Neural progenitor cell (in vitro differentiated cells): ENCODE measurements around the gene LRP1. TPM values are rescaled to one million over a fixed set of nuclear protein-coding genes. Genes with fewer than 3 reads are reported as not detected.

Experiments
- DNase-seq: peaks from one replicate; pipeline ENCODE4 v3.0.0-alpha.2; 2016; ENCODE audit warnings: low spot score
- H2AFZ ChIP-seq: fragments of 200-600 bp; sonication (generic); replicated peaks from 2 replicates; pipeline ENCODE4 v1.6.1; 2016; ENCODE audit warnings: antibody characterized with exemption
- H3F3A ChIP-seq: fragments of 200-600 bp; sonication (generic); 2 replicates; pipeline ENCODE4 v1.6.1; 2016; ENCODE audit warnings: antibody characterized with exemption, low read depth
- H3K27ac ChIP-seq: fragments of 200-600 bp; sonication (generic); 2 replicates; pipeline ENCODE4 v1.5.1; 2016; ENCODE audit warnings: mild to moderate bottlenecking
- H3K27me3 ChIP-seq: fragments of 200-600 bp; sonication (generic); 2 replicates; pipeline ENCODE4 v1.6.1; 2016; ENCODE audit warnings: mild to moderate bottlenecking, moderate library complexity
- H3K36me3 ChIP-seq: fragments of 200-600 bp; sonication (generic); 2 replicates; pipeline ENCODE4 v1.5.1; 2016
- H3K4me1 ChIP-seq: fragments of 200-600 bp; sonication (generic); 2 replicates; pipeline ENCODE4 v1.6.1; 2016; ENCODE audit warnings: mixed run types
- H3K4me2 ChIP-seq: fragments of 200-600 bp; sonication (generic); 2 replicates; pipeline ENCODE4 v1.6.1; 2016
- H3K4me3 ChIP-seq: fragments of 200-600 bp; sonication (generic); 2 replicates; pipeline ENCODE4 v1.5.1; 2016
- H3K79me2 ChIP-seq: fragments of 200-600 bp; sonication (generic); 2 replicates; pipeline ENCODE4 v1.6.1; 2016; ENCODE audit warnings: low read depth
- H3K9ac ChIP-seq: fragments of 200-600 bp; sonication (generic); 2 replicates; pipeline ENCODE4 v1.6.1; 2016
- H3K9me3 ChIP-seq: fragments of 200-600 bp; sonication (generic); 2 replicates; pipeline ENCODE4 v1.5.1; 2016; ENCODE audit warnings: low read depth
- H4K20me1 ChIP-seq: fragments of 200-600 bp; sonication (generic); 2 replicates; pipeline ENCODE4 v1.6.1; 2016; ENCODE audit warnings: low read depth
- H3K27ac Mint-ChIP-seq: 3 replicates; pipeline ENCODE4 v1.8.0; 2021; ENCODE audit warnings: mixed read lengths
- H3K27me3 Mint-ChIP-seq: 2 replicates; pipeline ENCODE4 v1.8.0; 2022; ENCODE audit warnings: low read depth, mild to moderate bottlenecking, inconsistent platforms, moderate library complexity, mixed read lengths; ENCODE audit not compliant: insufficient read depth
- H3K36me3 Mint-ChIP-seq: 3 replicates; pipeline ENCODE4 v1.8.0; 2021; ENCODE audit warnings: mixed read lengths
- H3K4me1 Mint-ChIP-seq: 3 replicates; pipeline ENCODE4 v1.8.0; 2021; ENCODE audit warnings: mixed read lengths
- H3K4me3 Mint-ChIP-seq: 3 replicates; pipeline ENCODE4 v1.8.0; 2021; ENCODE audit warnings: mild to moderate bottlenecking, moderate library complexity, mixed read lengths
- H3K9me3 Mint-ChIP-seq: 3 replicates; pipeline ENCODE4 v1.8.0; 2020; ENCODE audit warnings: mixed read lengths
- EZH2 ChIP-seq: fragments of 200-600 bp; sonication (generic); IDR thresholded peaks from 2 replicates; pipeline ENCODE4 v1.6.1; 2017; ENCODE audit warnings: antibody characterized with exemption, mild to moderate bottlenecking, moderate library complexity
- EZH2phosphoT487 ChIP-seq: fragments of 200-600 bp; sonication (generic); IDR thresholded peaks from 2 replicates; pipeline ENCODE4 v1.6.1; 2017; ENCODE audit warnings: antibody characterized with exemption
- total RNA-seq: library from RNA; depleted of rRNA; stranded (reverse); fragments of >200 nt; gene quantifications from 2 replicates; pipeline ENCODE4 v1.2.3, GENCODE V29; 2015; ENCODE audit warnings: low replicate concordance
- TF ChIP-seq, protein P1 (sequence below): fragments of 200-600 bp; sonication (generic); IDR thresholded peaks from 2 replicates; pipeline ENCODE4 v1.5.1; 2017; ENCODE audit warnings: antibody characterized with exemption, mild to moderate bottlenecking

LRP1 gene
- total RNA-seq, 1 donor from 2014 or later, result 13.9 TPM

DNA sequence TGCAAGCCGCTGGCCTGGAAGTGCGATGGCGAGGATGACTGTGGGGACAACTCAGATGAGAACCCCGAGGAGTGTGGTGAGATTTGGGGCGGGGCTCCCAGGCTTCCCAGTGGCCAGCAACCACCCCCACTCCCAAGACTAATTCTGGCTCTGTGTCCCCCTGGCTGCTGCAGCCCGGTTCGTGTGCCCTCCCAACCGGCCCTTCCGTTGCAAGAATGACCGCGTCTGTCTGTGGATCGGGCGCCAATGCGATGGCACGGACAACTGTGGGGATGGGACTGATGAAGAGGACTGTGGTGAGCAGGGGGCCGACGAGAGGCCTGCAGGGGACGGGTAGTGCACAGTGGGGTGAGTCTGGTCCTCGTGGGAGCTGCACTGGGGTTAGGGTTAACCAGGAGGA lies 76.2 kb downstream of the LRP1 start:
- Mint-ChIP-seq H3K4me1 (no peaks in the 10 kb centered on the region), H3K9me3 (no peaks in the 10 kb centered on the region), H3K27ac (no peak overlapping the region), H3K36me3 (peaks cover 29% of the 10 kb centered on the region), H3K27me3 (peaks cover 2% of the 10 kb centered on the region), H3K4me3 (no peak overlapping the region)
- no peaks in the 10 kb centered on the region for H3F3A ChIP-seq
- no peaks in the 10 kb centered on the region for H3K27me3 ChIP-seq
- H3K79me2 ChIP-seq, result no peaks in the 10 kb centered on the region
- no peaks in the 10 kb centered on the region for H3K36me3 ChIP-seq
- no peaks in the 10 kb centered on the region for H4K20me1 ChIP-seq
- H3K9me3 ChIP-seq, result no peaks in the 10 kb centered on the region
- no peak for DNase-seq
- no peak overlapping the region for H3K4me2 ChIP-seq
- no peak for TF ChIP-seq EZH2
- TF ChIP-seq, protein P1, sequence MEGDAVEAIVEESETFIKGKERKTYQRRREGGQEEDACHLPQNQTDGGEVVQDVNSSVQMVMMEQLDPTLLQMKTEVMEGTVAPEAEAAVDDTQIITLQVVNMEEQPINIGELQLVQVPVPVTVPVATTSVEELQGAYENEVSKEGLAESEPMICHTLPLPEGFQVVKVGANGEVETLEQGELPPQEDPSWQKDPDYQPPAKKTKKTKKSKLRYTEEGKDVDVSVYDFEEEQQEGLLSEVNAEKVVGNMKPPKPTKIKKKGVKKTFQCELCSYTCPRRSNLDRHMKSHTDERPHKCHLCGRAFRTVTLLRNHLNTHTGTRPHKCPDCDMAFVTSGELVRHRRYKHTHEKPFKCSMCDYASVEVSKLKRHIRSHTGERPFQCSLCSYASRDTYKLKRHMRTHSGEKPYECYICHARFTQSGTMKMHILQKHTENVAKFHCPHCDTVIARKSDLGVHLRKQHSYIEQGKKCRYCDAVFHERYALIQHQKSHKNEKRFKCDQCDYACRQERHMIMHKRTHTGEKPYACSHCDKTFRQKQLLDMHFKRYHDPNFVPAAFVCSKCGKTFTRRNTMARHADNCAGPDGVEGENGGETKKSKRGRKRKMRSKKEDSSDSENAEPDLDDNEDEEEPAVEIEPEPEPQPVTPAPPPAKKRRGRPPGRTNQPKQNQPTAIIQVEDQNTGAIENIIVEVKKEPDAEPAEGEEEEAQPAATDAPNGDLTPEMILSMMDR, result no peak
- no peak for TF ChIP-seq EZH2phosphoT487
- H3K27ac ChIP-seq, result no peak overlapping the region
- no peaks in the 10 kb centered on the region for H3K4me1 ChIP-seq
- no peak overlapping the region for H3K9ac ChIP-seq
- H2AFZ ChIP-seq, result no peak overlapping the region
- no peak overlapping the region for H3K4me3 ChIP-seq

DNA sequence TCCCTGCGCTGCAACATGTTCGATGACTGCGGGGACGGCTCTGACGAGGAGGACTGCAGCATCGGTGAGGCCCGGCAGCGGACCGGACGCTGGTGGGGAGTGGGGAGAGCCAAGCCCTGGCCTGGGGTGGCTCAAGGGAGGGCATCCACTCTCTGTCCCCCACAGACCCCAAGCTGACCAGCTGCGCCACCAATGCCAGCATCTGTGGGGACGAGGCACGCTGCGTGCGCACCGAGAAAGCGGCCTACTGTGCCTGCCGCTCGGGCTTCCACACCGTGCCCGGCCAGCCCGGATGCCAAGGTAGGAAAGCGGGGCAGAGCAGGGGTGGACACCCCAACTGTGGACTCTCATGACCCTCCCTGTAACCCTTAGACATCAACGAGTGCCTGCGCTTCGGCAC lies 76.9 kb downstream of the LRP1 start:
- Mint-ChIP-seq H3K4me3 (no peak overlapping the region), H3K4me1 (no peaks in the 10 kb centered on the region), H3K27me3 (peaks cover 2% of the 10 kb centered on the region), H3K36me3 (peaks cover 28% of the 10 kb centered on the region), H3K27ac (no peak overlapping the region), H3K9me3 (no peaks in the 10 kb centered on the region)
- no peaks in the 10 kb centered on the region for H3K9me3 ChIP-seq
- no peak overlapping the region for H2AFZ ChIP-seq
- H3K4me2 ChIP-seq, result no peak overlapping the region
- no peaks in the 10 kb centered on the region for H4K20me1 ChIP-seq
- no peaks in the 10 kb centered on the region for H3K79me2 ChIP-seq
- no peak overlapping the region for H3K9ac ChIP-seq
- no peak overlapping the region for H3K4me3 ChIP-seq
- H3K4me1 ChIP-seq, result no peaks in the 10 kb centered on the region
- DNase-seq, result no peak
- no peaks in the 10 kb centered on the region for H3K27me3 ChIP-seq
- no peaks in the 10 kb centered on the region for H3K36me3 ChIP-seq
- TF ChIP-seq, protein P1, result no peak
- TF ChIP-seq EZH2 (no peak), EZH2phosphoT487 (no peak)
- H3K27ac ChIP-seq, result no peak overlapping the region
- H3F3A ChIP-seq, result no peaks in the 10 kb centered on the region

DNA sequence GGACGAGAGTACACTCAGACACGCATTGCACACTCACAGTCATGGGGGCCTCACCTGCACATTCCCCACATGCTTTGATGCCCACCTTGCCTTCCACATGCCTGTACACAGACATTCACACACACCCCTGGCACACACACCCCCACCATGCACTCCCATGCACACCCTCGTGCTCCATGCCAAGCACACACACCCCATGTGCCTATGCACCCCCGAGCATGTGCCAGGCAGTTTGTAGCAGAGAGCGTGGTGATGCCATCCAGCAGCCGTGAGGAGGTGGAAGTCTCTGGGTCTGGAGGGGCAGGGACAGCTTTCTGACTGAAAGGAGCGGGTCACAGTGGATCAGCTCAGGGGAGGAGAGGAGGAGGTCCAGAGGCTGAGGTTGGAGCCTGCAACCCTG lies 77.6 kb downstream of the LRP1 start:
- Histone ChIP-seq H4K20me1 (no peaks in the 10 kb centered on the region), H3K36me3 (no peaks in the 10 kb centered on the region), H2AFZ (no peak overlapping the region), H3K4me3 (no peak overlapping the region), H3K27me3 (no peaks in the 10 kb centered on the region), H3K4me1 (no peaks in the 10 kb centered on the region), H3K9ac (no peak overlapping the region), H3K4me2 (no peak overlapping the region), H3K27ac (no peak overlapping the region), H3F3A (no peaks in the 10 kb centered on the region), H3K79me2 (no peaks in the 10 kb centered on the region), H3K9me3 (no peaks in the 10 kb centered on the region)
- H3K9me3 Mint-ChIP-seq, result no peaks in the 10 kb centered on the region
- H3K4me3 Mint-ChIP-seq, result no peak overlapping the region
- TF ChIP-seq EZH2 (no peak), EZH2phosphoT487 (no peak)
- TF ChIP-seq, protein P1, result no peak
- H3K27ac Mint-ChIP-seq, result no peak overlapping the region
- no peak for DNase-seq
- H3K27me3 Mint-ChIP-seq, result peaks cover 2% of the 10 kb centered on the region
- peaks cover 27% of the 10 kb centered on the region for H3K36me3 Mint-ChIP-seq
- no peaks in the 10 kb centered on the region for H3K4me1 Mint-ChIP-seq
